ENCODE data around the gene TBK1.

Gene TBK1

GRCh38 chr12:64451687-64452558 is at the start of gene TBK1:
TBK1 (plus strand) TSS chr12:64452120; CDS start chr12:64455871, 3,751 bp downstream.
- DNase-seq: peak; percentile 51 to 78

DNA sequence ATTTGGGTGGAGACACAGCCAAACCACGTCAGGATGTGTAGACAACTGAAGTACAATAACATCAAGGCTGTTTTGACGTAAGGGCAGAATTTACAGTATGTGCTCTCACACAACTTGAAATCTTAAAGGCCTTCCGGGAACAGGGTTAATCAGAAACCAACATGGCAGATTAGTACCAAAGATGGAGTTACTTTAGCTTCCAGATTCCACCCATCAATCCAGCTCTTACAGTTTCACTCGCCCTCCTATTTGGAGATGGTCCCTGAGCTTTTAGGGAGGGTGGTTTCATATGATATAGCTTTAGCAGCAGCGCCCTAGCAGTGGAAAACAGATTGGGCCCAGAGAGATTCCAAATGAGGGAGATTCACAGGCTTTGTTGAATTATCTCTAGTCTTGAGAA is 49.7 kb upstream of the TBK1 start:
- DNase-seq: no peak

GRCh38 chr12:64403707-64404469 is 48.0 kb upstream of the TBK1 start, which contains the start of gene XPOT:
XPOT (plus strand) TSS chr12:64404392; CDS start chr12:64410036, 5,644 bp downstream.
- peak; percentile 85 to 87 for DNase-seq

GRCh38 chr12:64404470-64405256 is 47.3 kb upstream of the TBK1 start:
- peak; percentile 8 to 71 for DNase-seq

- no peak for DNase-seq
These were observed 44.3 kb upstream of the TBK1 start for GRCh38 chr12:64407342-64408223.

- DNase-seq: no peak
These were observed 40.5 kb upstream of the TBK1 start for GRCh38 chr12:64411427-64411826.

DNA sequence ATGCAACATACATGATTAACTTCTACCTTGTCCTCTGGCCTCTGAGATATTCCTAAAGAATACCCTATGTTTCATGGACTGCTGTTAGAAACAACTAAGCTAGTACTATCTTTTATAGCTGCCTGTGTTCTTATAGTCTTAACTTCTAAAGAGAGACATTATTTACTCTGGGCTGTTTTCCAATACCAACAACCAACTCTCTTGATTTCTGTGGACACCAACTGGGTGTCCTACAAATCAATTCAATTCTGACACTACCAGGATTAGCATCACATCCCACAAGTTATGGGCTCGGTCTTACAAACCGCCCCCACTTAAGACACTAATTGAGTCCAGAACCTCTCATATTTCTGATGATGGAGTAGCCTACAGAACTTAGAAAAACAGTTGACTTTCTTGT is 39.5 kb upstream of the TBK1 start:
- DNase-seq: no peak

GRCh38 chr12:64413884-64414283 is 38.0 kb upstream of the TBK1 start:
- DNase-seq: no peak

DNA sequence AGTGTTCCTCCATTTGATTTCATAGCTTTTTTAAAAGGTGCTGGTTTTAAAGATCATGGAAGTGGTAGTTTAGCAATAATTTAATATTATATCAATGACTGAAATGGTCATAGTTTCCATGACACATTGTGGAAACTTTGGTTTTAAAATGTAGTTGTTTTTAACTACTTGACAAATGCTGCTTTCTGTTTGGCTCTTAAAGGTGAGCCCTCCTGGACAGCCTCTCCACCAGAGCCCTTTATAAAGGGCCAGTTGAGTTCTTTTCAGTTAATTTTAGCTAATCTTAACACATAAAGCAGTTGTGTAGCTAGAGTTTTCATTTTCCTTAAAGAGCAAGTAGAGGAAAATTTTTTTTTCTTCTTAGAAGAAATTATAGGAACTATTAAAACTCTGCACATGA is 33.7 kb upstream of the TBK1 start:
- DNase-seq: no peak

DNA sequence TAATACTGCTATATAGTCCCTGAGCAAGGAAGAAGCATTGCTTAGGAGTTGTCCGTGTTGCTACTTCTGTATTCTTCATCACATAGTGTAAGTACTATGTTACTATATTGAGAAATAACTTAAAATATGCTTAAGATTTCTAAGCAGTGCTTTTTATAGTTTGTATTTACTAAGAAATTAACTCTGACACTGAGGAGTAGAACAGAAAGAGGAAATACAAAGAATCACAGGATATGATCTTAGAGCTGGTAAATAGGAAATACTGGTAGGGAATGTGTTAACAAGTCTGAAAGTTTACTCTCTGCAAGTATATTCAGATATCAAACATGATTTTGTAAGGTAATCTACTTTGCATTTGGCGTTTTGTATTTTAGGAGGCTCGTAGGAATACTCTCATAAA is 32.2 kb upstream of the TBK1 start:
- DNase-seq: no peak

- DNase-seq: no peak
These were observed 23.9 kb upstream of the TBK1 start for GRCh38 chr12:64427988-64428387.

GRCh38 chr12:64428956-64429355 is 23.0 kb upstream of the TBK1 start:
- no peak for DNase-seq

- no peak for DNase-seq
These were observed 21.0 kb upstream of the TBK1 start for GRCh38 chr12:64430886-64431285.

- no peak for DNase-seq
These were observed 20.1 kb upstream of the TBK1 start for GRCh38 chr12:64431791-64432190.

DNA sequence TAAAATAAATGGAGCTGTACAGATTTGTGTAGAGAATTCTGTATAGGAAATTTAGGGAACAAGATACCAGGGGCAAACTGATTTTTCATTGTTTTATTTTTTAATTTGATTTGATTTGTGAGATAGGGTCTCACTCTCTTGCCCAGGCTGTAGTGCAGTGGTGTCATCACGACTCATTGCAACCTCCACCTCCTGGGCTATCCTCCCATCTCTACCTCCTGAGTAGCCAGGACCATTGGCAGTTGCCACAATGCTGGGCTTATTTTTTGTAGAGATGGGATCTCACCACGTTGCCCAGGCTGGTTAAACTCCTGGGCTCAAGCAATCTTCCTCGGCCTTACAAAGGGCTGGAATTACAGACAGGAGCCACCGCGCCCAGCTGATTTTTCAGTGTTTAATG is 18.0 kb upstream of the TBK1 start:
- DNase-seq: no peak

DNA sequence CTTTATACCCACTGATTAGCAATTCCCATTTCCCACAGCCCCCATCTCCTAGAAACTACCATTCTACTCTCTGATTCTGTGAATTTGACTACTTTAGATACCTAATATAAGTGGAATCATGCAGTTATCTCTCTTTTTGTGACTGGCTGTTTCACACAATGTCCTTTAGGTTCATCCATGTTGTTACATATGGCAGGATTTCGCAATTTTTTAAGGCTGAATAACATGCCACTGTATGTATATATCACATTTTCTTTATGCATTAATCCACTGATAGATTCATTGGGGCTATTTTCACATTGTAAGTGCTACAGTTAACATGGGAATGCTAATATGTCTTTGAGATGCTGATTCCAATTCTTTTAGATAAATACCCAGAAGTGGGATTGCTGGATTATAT is 11.8 kb upstream of the TBK1 start:
- DNase-seq: no peak

- no peak for DNase-seq
These were observed 6.4 kb upstream of the TBK1 start for GRCh38 chr12:64445490-64445889.

- DNase-seq: no peak
These were observed 5.6 kb upstream of the TBK1 start for GRCh38 chr12:64446295-64446694.

GRCh38 chr12:64450057-64450640 is 1.8 kb upstream of the TBK1 start:
- DNase-seq: no peak

- peak in 1 of 2 experiments; percentile 12 for DNase-seq
These were observed 1.0 kb upstream of the TBK1 start for GRCh38 chr12:64450711-64451486.
